KOPT-K1 (cell line): ENCODE data around the gene MICAL3.

Experiments
- H3K27ac ChIP-seq: fragments of 200-600 bp; sonication (generic); 2 replicates; pipeline ENCODE4 v1.5.1; 2016; ENCODE audit warnings: antibody characterized with exemption, mild to moderate bottlenecking, low read depth, low read length; ENCODE audit not compliant: poor library complexity, severe bottlenecking
- H3K36me3 ChIP-seq: fragments of 200-600 bp; sonication (generic); 2 replicates; pipeline ENCODE4 v1.5.1; 2017; ENCODE audit warnings: antibody characterized with exemption, mild to moderate bottlenecking, low read length, moderate library complexity; ENCODE audit not compliant: insufficient read depth
- H3K9me3 ChIP-seq: fragments of 200-600 bp; sonication (generic); 2 replicates; pipeline ENCODE4 v1.5.1; 2017; ENCODE audit warnings: antibody characterized with exemption, low read length, mild to moderate bottlenecking; ENCODE audit not compliant: insufficient read depth, poor library complexity, severe bottlenecking

Gene MICAL3

GRCh38 chr22:17783312-17783711 is 241.0 kb downstream of the MICAL3 start:
- no peaks in the 10 kb centered on the region for H3K9me3 ChIP-seq
- peak overlapping the region; percentile 100 for H3K27ac ChIP-seq
- no peaks in the 10 kb centered on the region for H3K36me3 ChIP-seq

- Histone ChIP-seq H3K36me3 (no peaks in the 10 kb centered on the region), H3K27ac (peak overlapping the region; percentile 100), H3K9me3 (no peaks in the 10 kb centered on the region)
Observed at GRCh38 chr22:17782621-17783020, 241.7 kb downstream of the MICAL3 start.

- Histone ChIP-seq H3K36me3 (no peaks in the 10 kb centered on the region), H3K9me3 (no peaks in the 10 kb centered on the region), H3K27ac (peak overlapping the region; percentile 100)
Observed at GRCh38 chr22:17782158-17782557, 242.2 kb downstream of the MICAL3 start.

- Histone ChIP-seq H3K27ac (peak overlapping the region; percentile 100), H3K9me3 (no peaks in the 10 kb centered on the region), H3K36me3 (no peaks in the 10 kb centered on the region)
Observed at GRCh38 chr22:17781319-17782031, 242.9 kb downstream of the MICAL3 start.

GRCh38 chr22:17780741-17781318 is 243.5 kb downstream of the MICAL3 start:
- Histone ChIP-seq H3K36me3 (no peaks in the 10 kb centered on the region), H3K9me3 (no peaks in the 10 kb centered on the region), H3K27ac (peak overlapping the region; percentile 100)

GRCh38 chr22:17780116-17780740 is 244.1 kb downstream of the MICAL3 start:
- no peaks in the 10 kb centered on the region for H3K9me3 ChIP-seq
- peak overlapping the region; percentile 100 for H3K27ac ChIP-seq
- H3K36me3 ChIP-seq = no peaks in the 10 kb centered on the region

GRCh38 chr22:17779286-17780115 is 244.9 kb downstream of the MICAL3 start:
- Histone ChIP-seq H3K27ac (peak overlapping the region; percentile 100), H3K36me3 (no peaks in the 10 kb centered on the region), H3K9me3 (no peaks in the 10 kb centered on the region)

GRCh38 chr22:17778412-17778976 is 245.9 kb downstream of the MICAL3 start:
- Histone ChIP-seq H3K27ac (peak overlapping the region; percentile 100), H3K36me3 (no peaks in the 10 kb centered on the region), H3K9me3 (no peaks in the 10 kb centered on the region)

- Histone ChIP-seq H3K27ac (peak overlapping the region; percentile 100), H3K36me3 (no peaks in the 10 kb centered on the region), H3K9me3 (no peaks in the 10 kb centered on the region)
Observed at GRCh38 chr22:17777717-17778044, 246.7 kb downstream of the MICAL3 start.

- Histone ChIP-seq H3K36me3 (peaks cover 5% of the 10 kb centered on the region), H3K9me3 (no peaks in the 10 kb centered on the region), H3K27ac (peak overlapping the region; percentile 100)
Observed at GRCh38 chr22:17777005-17777716, 247.2 kb downstream of the MICAL3 start.

- peaks cover 17% of the 10 kb centered on the region for H3K36me3 ChIP-seq
- peak overlapping the region; percentile 100 for H3K27ac ChIP-seq
- no peaks in the 10 kb centered on the region for H3K9me3 ChIP-seq
Observed at GRCh38 chr22:17775781-17776465, 248.4 kb downstream of the MICAL3 start.

GRCh38 chr22:17774926-17775685 is 249.3 kb downstream of the MICAL3 start:
- Histone ChIP-seq H3K27ac (peak overlapping the region; percentile 100), H3K9me3 (no peaks in the 10 kb centered on the region), H3K36me3 (peaks cover 25% of the 10 kb centered on the region)

- peaks cover 32% of the 10 kb centered on the region for H3K36me3 ChIP-seq
- H3K27ac ChIP-seq = peak within 1 kb of the TSS; percentile 100
- no peaks in the 10 kb centered on the region for H3K9me3 ChIP-seq
Observed at GRCh38 chr22:17774206-17774925, 250.0 kb downstream of the MICAL3 start, which contains the start of gene BID. Gene BID, minus strand, starts transcription at chr22:17774469. Its CDS starts 24,353 bp downstream, at chr22:17750116.
